ENCODE measurements around the gene VWA5B1. TPM values are rescaled to one million over a fixed set of nuclear protein-coding genes. Genes with fewer than 3 reads are reported as not detected.
"Not testable (repeated sequence)": the region's sequence is repeated elsewhere in the genome, so short reads cannot be mapped to it uniquely, and the experiment has no call there.

The VWA5B1 gene
- total RNA-seq, 2 experiments from 2014 or later = not detected

DNA sequence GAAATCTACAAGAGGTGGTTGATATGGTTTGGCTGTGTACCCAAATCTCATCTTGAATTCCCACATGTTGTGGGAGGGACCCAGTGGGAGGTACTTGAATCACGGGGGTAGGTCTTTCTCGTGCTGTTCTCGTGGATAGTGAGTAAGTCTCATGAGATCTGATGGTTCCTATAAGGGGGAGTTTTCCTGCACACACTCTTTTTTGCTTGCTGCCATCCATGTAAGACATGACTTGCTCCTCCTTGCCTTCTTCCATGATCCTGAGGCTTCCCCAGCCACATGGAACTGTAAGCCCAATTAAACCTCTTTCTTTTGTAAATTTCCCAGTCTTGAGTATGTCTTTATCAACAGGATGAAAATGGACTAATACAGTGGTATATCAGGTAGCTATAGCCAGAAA, 5.2 kb upstream of the VWA5B1 start:
- Mint-ChIP-seq H3K4me1 (ENCODE audit: low read depth) (no peaks in the 10 kb centered on the region), H3K4me3 (no peak overlapping the region), H3K36me3 (ENCODE audit: low read depth) (no peaks in the 10 kb centered on the region), H3K27me3 (peaks cover 44% of the 10 kb centered on the region), H3K27ac (no peak overlapping the region), H3K9me3 (peaks cover 5% of the 10 kb centered on the region)
- POLR2A ChIA-PET = no interaction called here
- ATAC-seq (no peak), DNase-seq (no peak)
- CTCF ChIA-PET = no interaction called here
- TF ChIP-seq, protein P1, sequence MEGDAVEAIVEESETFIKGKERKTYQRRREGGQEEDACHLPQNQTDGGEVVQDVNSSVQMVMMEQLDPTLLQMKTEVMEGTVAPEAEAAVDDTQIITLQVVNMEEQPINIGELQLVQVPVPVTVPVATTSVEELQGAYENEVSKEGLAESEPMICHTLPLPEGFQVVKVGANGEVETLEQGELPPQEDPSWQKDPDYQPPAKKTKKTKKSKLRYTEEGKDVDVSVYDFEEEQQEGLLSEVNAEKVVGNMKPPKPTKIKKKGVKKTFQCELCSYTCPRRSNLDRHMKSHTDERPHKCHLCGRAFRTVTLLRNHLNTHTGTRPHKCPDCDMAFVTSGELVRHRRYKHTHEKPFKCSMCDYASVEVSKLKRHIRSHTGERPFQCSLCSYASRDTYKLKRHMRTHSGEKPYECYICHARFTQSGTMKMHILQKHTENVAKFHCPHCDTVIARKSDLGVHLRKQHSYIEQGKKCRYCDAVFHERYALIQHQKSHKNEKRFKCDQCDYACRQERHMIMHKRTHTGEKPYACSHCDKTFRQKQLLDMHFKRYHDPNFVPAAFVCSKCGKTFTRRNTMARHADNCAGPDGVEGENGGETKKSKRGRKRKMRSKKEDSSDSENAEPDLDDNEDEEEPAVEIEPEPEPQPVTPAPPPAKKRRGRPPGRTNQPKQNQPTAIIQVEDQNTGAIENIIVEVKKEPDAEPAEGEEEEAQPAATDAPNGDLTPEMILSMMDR (IDR thresholded peaks at IDR 0.05) = no peak
- intact Hi-C loops (cut with micrococcal nuclease) = no loop called here

DNA sequence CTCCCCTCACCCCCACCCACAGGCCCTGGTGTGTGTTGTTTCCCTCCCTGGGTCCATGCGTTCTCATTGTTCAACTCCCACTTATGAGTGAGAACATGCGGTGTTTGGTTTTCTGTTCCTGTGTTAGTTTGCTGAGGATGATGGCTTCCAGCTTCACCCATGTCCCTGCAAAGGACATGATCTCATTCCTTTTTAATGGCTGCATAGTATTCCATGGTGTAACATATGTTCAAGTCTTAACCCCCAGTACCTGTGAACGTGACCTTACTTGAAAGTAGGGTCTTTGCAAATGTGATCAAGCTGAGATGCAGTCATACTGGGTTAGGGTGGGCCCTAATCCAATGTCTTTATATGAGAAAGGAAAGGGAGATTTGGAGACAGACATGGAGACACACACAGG, 3.0 kb upstream of the VWA5B1 start:
- intact Hi-C loops (cut with micrococcal nuclease); H3K9me3 Mint-ChIP-seq; CTCF ChIA-PET; DNase-seq; H3K4me3 Mint-ChIP-seq; H3K27ac Mint-ChIP-seq; H3K36me3 Mint-ChIP-seq (ENCODE audit: low read depth); ATAC-seq; POLR2A ChIA-PET: not testable (repeated sequence)
- Mint-ChIP-seq H3K4me1 (ENCODE audit: low read depth) (peaks cover 11% of the 10 kb centered on the region), H3K27me3 (peaks cover 54% of the 10 kb centered on the region)

DNA sequence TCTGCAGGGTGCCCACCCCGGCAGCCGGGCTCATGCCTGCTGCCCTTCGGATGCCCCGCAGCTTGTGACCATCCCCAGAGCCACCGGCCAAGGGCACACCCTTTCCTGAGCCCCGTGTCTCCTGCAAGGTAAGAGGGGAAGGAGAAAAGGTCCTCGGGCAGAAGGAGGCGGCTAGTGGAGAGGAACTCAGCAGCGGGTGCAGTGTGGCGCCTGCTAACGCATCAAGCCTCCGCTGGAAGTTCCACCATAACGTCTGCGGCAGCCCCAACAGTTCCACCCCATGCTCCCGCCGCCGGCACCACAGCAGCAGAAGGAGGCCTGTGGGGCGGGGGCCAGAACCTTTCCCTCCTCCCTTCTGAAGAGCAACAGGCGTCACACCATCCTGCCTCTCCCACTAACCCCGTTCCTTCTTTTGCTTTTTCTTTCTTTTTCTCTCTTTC, 990 bp downstream of the VWA5B1 start:
- Mint-ChIP-seq H3K36me3 (ENCODE audit: low read depth) (no peaks in the 10 kb centered on the region), H3K27ac (no peak overlapping the region), H3K27me3 (peaks cover 49% of the 10 kb centered on the region), H3K4me1 (ENCODE audit: low read depth) (peaks cover 11% of the 10 kb centered on the region), H3K4me3 (peak overlapping the region; percentile 8), H3K9me3 (no peaks in the 10 kb centered on the region)
- TF ChIP-seq, protein P1 (IDR thresholded peaks at IDR 0.05) = no peak
- intact Hi-C loops (cut with micrococcal nuclease) = no loop called here
- DNase-seq = peak; percentile 12
- POLR2A ChIA-PET = no interaction called here
- CTCF ChIA-PET = no interaction called here
- peak; percentile 39 for ATAC-seq

DNA sequence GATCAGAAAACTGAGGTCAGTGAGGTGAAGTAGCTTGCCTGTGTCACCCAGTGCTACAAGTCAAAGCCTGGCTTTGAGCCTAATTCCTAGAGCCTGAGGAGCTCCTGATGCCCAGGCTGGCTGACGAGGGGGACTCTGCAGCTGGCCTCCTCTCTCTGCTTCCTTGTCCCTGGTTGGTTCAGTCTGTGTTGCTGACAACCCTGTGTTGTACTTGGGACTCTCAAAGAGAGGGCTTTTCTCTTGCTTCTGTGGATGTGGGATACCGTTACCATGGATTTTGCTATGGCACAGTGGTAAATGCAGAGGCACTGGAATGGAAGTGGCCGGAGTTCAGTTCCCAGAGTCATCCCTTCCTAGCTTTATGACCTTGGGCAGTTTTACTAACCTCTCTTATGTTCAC, 8.0 kb downstream of the VWA5B1 start:
- Mint-ChIP-seq H3K4me1 (ENCODE audit: low read depth) (no peaks in the 10 kb centered on the region), H3K4me3 (no peak overlapping the region), H3K9me3 (no peaks in the 10 kb centered on the region), H3K27me3 (peaks cover 5% of the 10 kb centered on the region), H3K27ac (no peak overlapping the region), H3K36me3 (ENCODE audit: low read depth) (no peaks in the 10 kb centered on the region)
- TF ChIP-seq, protein P1 (IDR thresholded peaks at IDR 0.05) = no peak
- intact Hi-C loops (cut with micrococcal nuclease) = no loop called here
- ChIA-PET CTCF (interaction anchor here (1.0 kb wide), 1 partner anchor 70 kb away, joined by 4 read pairs; no protein-coding TSS in a partner anchor), POLR2A (interaction anchor here (1.1 kb wide), 1 partner anchor 104 kb away, joined by 3 read pairs; no protein-coding TSS in a partner anchor)
- DNase-seq (no peak), ATAC-seq (no peak)

DNA sequence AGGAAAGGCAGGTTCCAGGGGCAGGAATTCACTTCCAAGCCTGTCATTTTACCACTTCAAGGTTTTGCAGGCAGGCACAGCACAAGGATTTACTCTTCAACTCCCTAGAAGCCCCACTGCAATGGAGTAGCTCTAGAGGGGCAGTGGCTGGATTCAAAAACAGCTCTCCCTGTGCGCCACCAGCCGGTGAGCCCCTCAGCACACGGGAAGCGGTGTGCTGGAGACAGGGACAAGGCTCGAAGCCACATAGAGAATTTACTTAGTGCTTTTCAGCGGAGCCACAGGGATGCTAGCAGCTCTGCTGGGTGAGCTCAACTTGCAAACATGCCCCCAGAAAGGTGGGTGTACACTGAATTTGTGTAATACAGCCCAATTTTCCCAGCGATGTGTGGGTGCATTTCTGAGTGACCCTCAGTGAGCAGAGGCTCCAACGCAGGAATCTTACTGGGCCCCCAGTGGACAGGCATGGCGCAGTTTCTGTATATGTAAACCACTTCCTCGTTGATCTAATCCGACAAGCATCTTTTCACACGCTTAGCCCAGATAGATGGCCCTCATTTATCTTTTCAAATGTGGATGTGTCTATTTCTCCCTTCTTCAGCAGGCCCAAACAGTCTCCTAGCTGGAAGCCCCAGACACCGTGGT, 10.9 kb downstream of the VWA5B1 start:
- H3K27ac Mint-ChIP-seq = no peak overlapping the region
- ChIA-PET POLR2A (no interaction called here), CTCF (no interaction called here)
- intact Hi-C loops (cut with micrococcal nuclease) = no loop called here
- TF ChIP-seq, protein P1 (IDR thresholded peaks at IDR 0.05) = no peak
- no peak for ATAC-seq
- peaks cover 4% of the 10 kb centered on the region for H3K27me3 Mint-ChIP-seq
- H3K9me3 Mint-ChIP-seq = no peaks in the 10 kb centered on the region
- no peak overlapping the region for H3K4me3 Mint-ChIP-seq
- DNase-seq = no peak
- H3K4me1 Mint-ChIP-seq (ENCODE audit: low read depth) = no peaks in the 10 kb centered on the region
- no peaks in the 10 kb centered on the region for H3K36me3 Mint-ChIP-seq (ENCODE audit: low read depth)
